Stomach (tissue), 9 donors: Measurements from ENCODE around the gene EFL1. TPM values are rescaled to one million over a fixed set of nuclear protein-coding genes. Genes with fewer than 3 reads are reported as not detected.
"Not testable (repeated sequence)": the region's sequence is repeated elsewhere in the genome, so short reads cannot be mapped to it uniquely, and the experiment has no call there.

Source experiments
- DNase-seq, 2 donors: peaks; one replicate each; pipeline versions ENCODE4 v3.0.0 to v3.0.0-alpha.2; 2013 to 2019
- H3K27ac ChIP-seq, 5 donors: fragments of 200-600 bp in 4 of 5; sonication (generic) in 4 of 5; one replicate each; pipeline ENCODE4 v1.5.1; 2013 to 2019; ENCODE audit warnings: mild to moderate bottlenecking in 1 of 5, moderate library complexity in 1 of 5
- H3K27me3 ChIP-seq, 3 donors: fragments of 200-600 bp; sonication (generic); one replicate each; pipeline ENCODE4 v1.5.1; 2017 to 2019; ENCODE audit warnings: mixed run types in 1 of 3
- H3K36me3 ChIP-seq, 4 donors: fragments of 200-600 bp; sonication (generic); 1 replicate in 3 of 4; 2 replicates in 1 of 4; pipeline ENCODE4 v1.5.1; 2016 to 2019
- H3K4me1 ChIP-seq, 4 donors: fragments of 200-600 bp; sonication (generic); one replicate each; pipeline ENCODE4 v1.5.1; 2016 to 2019
- H3K4me3 ChIP-seq, 4 donors: fragments of 200-600 bp; sonication (generic) in 3 of 4; one replicate each; pipeline ENCODE4 v1.5.1; 2016 to 2019; ENCODE audit warnings: mild to moderate bottlenecking in 1 of 4
- H3K9me3 ChIP-seq, 4 donors: fragments of 200-600 bp; sonication (generic); one replicate each; pipeline ENCODE4 v1.5.1; 2016 to 2019
- CTCF ChIP-seq, 7 experiments: fragments of 450-650 bp in 4 of 7; fragments of 200-600 bp in 3 of 7; sonication (generic) in 3 of 7; IDR thresholded peaks; one replicate each; pipeline ENCODE4 v1.5.1; 2016 to 2019; ENCODE audit warnings: antibody characterized with exemption in 7 of 7, control low read depth in 2 of 7, mild to moderate bottlenecking in 1 of 7
- EP300 ChIP-seq: sonication (generic); formaldehyde crosslinking; IDR thresholded peaks from one replicate; pipeline ENCODE4 v1.6.1; 2017; ENCODE audit warnings: antibody characterized with exemption
- POLR2A ChIP-seq, 4 donors: fragments of 450-650 bp; IDR thresholded peaks; one replicate each; pipeline ENCODE4 v1.6.1; 2016; ENCODE audit warnings: antibody characterized with exemption in 4 of 4, control low read depth in 2 of 4, mild to moderate bottlenecking in 1 of 4, moderate library complexity in 1 of 4
- POLR2AphosphoS5 ChIP-seq, 3 donors: sonication (generic); formaldehyde crosslinking; IDR thresholded peaks; one replicate each; pipeline ENCODE4 v1.6.1; 2016; ENCODE audit warnings: antibody characterized with exemption in 3 of 3
- WGBS, 5 donors: extraction: QIAGEN DNeasy Blood & Tissue Kit in 3 of 5; methylation state at CpG; one replicate each; pipeline versions ENCODE4 v1.1.5 to v1.1.7; 2013 to 2018; 5-methylcytosine and 5-hydroxymethylcytosine counted together
- intact Hi-C: fragments of 100-400 bp; cut with DNase I; formaldehyde crosslinking; loops from one replicate; pipeline ENCODE4 v1.15.1; 2023; ENCODE audit warnings: low total_unique reads
- polyA plus RNA-seq, 3 donors: library from polyadenylated mRNA; stranded (reverse); fragments of 200-250 nt; gene quantifications; one replicate each; pipeline ENCODE4 v1.2.3, GENCODE V29; 2013
- total RNA-seq, 5 donors: library from RNA; depleted of rRNA; stranded (reverse); fragments of >200 nt; gene quantifications; one replicate each; pipeline versions ENCODE4 v1.1.0 to v1.2.3, GENCODE V29; 2014 to 2016
- donor health status: healthy with polysubstance abuse.
- donor health status: Bipolar disorder and iron deficiency.
- donor health status: healthy.

EFL1 gene
- total and polyA plus RNA-seq, 8 donors, result 4.6 to 19.8 (median 11.1) TPM

- DNase-seq, H3K4me3 ChIP-seq, H3K27ac ChIP-seq, H3K27me3 ChIP-seq, H3K9me3 ChIP-seq, H3K4me1 ChIP-seq, intact Hi-C loops: not testable (repeated sequence)
- H3K36me3 ChIP-seq, result peaks cover 0 to 58% (median 41%) of the 10 kb centered on the region in 4 donors
- 75 to 92% (median 89%) methylated on average over 3 of the region's 3 CpGs for WGBS, 5 donors
Measured at GRCh38 chr15:82248261-82248660, 14.3 kb downstream of the EFL1 start.

- intact Hi-C loops, H3K27me3 ChIP-seq, DNase-seq, H3K4me1 ChIP-seq, H3K9me3 ChIP-seq, H3K4me3 ChIP-seq, H3K27ac ChIP-seq: not testable (repeated sequence)
- peaks cover 0 to 44% (median 26%) of the 10 kb centered on the region in 4 donors for H3K36me3 ChIP-seq
- WGBS, 5 donors, result 84 to 98% (median 92%) methylated on average over 5 of the region's 5 CpGs
Measured at GRCh38 chr15:82245956-82246355, 16.6 kb downstream of the EFL1 start.

- H3K4me3 ChIP-seq, intact Hi-C loops, H3K27ac ChIP-seq, H3K9me3 ChIP-seq, H3K4me1 ChIP-seq, H3K27me3 ChIP-seq, DNase-seq: not testable (repeated sequence)
- peaks cover 20 to 57% (median 44%) of the 10 kb centered on the region in 4 donors for H3K36me3 ChIP-seq
- WGBS, 5 donors, result 73 to 90% (median 85%) methylated on average over 3 to 4 of the region's 5 CpGs
Measured at GRCh38 chr15:82243644-82244043, 18.9 kb downstream of the EFL1 start.

GRCh38 chr15:82241836-82242499 lies 20.6 kb downstream of the EFL1 start:
- 59 to 90% (median 87%) methylated on average over 1 of the region's 1 CpG for WGBS, 5 donors

GRCh38 chr15:82239685-82240391 lies 22.7 kb downstream of the EFL1 start:
- Histone ChIP-seq H3K27ac (no peak overlapping the region), H3K36me3 (peaks cover 22 to 60% (median 39%) of the 10 kb centered on the region in 4 donors), H3K4me1 (no peaks in the 10 kb centered on the region), H3K9me3 (no peaks in the 10 kb centered on the region), H3K4me3 (no peak overlapping the region), H3K27me3 (no peaks in the 10 kb centered on the region)
- TF ChIP-seq POLR2AphosphoS5 (IDR thresholded peaks at IDR 0.05) (no peak), POLR2A (IDR thresholded peaks at IDR 0.05) (no peak), CTCF (IDR thresholded peaks at IDR 0.05) (no peak), EP300 (no peak)
- 83 to 97% (median 94%) methylated on average over 5 of the region's 5 CpGs for WGBS, 5 donors
- DNase-seq, result no peak
- intact Hi-C loops, result no loop called here

More at GRCh38 chr15:82241836-82242499, 20.6 kb downstream of the EFL1 start:
- H3K9me3 ChIP-seq, H3K4me3 ChIP-seq, intact Hi-C loops, H3K4me1 ChIP-seq, H3K27me3 ChIP-seq, DNase-seq, H3K27ac ChIP-seq: not testable (repeated sequence)
- peaks cover 22 to 67% (median 47%) of the 10 kb centered on the region in 4 donors for H3K36me3 ChIP-seq

GRCh38 chr15:82237944-82238534 lies 24.5 kb downstream of the EFL1 start:
- H3K36me3 ChIP-seq, result peaks cover 22 to 50% (median 37%) of the 10 kb centered on the region in 4 donors
- H3K27me3 ChIP-seq, H3K9me3 ChIP-seq, H3K27ac ChIP-seq, DNase-seq, H3K4me3 ChIP-seq, intact Hi-C loops, H3K4me1 ChIP-seq: not testable (repeated sequence)
- WGBS, 5 donors, result 36 to 71% (median 56%) methylated on average over 2 to 3 of the region's 3 CpGs

- DNase-seq, result peak in 1 of 2 donors; percentile 42
- Histone ChIP-seq H3K9me3 (no peaks in the 10 kb centered on the region), H3K36me3 (peaks cover 6 to 36% (median 34%) of the 10 kb centered on the region in 4 donors), H3K4me1 (peaks cover 0 to 6% (median 0%) of the 10 kb centered on the region in 4 donors), H3K27ac (no peak overlapping the region), H3K27me3 (no peaks in the 10 kb centered on the region), H3K4me3 (no peak overlapping the region)
- 35 to 64% (median 53%) methylated on average over 2 of the region's 2 CpGs for WGBS, 5 donors
- TF ChIP-seq POLR2AphosphoS5 (IDR thresholded peaks at IDR 0.05) (no peak), POLR2A (IDR thresholded peaks at IDR 0.05) (no peak), EP300 (no peak), CTCF (IDR thresholded peaks at IDR 0.05) (no peak)
- intact Hi-C loops, result no loop called here
Measured at GRCh38 chr15:82231842-82232241, 30.7 kb downstream of the EFL1 start.
